ENCODE data around the gene TPR.
A peak's percentile ranks its signal among the peaks of the same experiment; 100 is the strongest.

TPR gene

GRCh38 chr1:186289943-186290545 is 85.0 kb downstream of the TPR start:
- no peak for DNase-seq (ENCODE audit: low read depth)

GRCh38 chr1:186286615-186287315 is 88.3 kb downstream of the TPR start:
- DNase-seq (ENCODE audit: low read depth): peak; percentile 27

- DNase-seq (ENCODE audit: low read depth): no peak
These were observed 91.7 kb downstream of the TPR start for GRCh38 chr1:186283374-186283773.

- DNase-seq (ENCODE audit: low read depth): no peak
These were observed 92.6 kb downstream of the TPR start for GRCh38 chr1:186282466-186282865.

- DNase-seq (ENCODE audit: low read depth): peak; percentile 29
These were observed 99.2 kb downstream of the TPR start for GRCh38 chr1:186275822-186276221.

GRCh38 chr1:186272486-186272885 is 102.6 kb downstream of the TPR start:
- DNase-seq (ENCODE audit: low read depth): peak; percentile 10

- no peak for DNase-seq (ENCODE audit: low read depth)
These were observed 104.0 kb downstream of the TPR start for GRCh38 chr1:186271032-186271431.

All from fibroblast of gingiva (primary cell).